H9 (cell line): Measurements from ENCODE around the gene RDH5. TPM values are rescaled to one million over a fixed set of nuclear protein-coding genes. Genes with fewer than 3 reads are reported as not detected.

Experiments
- DNase-seq: peaks from one replicate; pipeline ENCODE4 v3.0.0-alpha.2; 2017
- H2AFZ ChIP-seq: one replicate; pipeline ENCODE4 v1.6.1; 2013; ENCODE audit warnings: mild to moderate bottlenecking, low read length, control low read depth, moderate library complexity
- H2AK5ac ChIP-seq: 2 replicates; pipeline ENCODE4 v1.6.1; 2013; ENCODE audit warnings: low read length, control low read depth, mixed read lengths; ENCODE audit not compliant: insufficient read length
- H2BK120ac ChIP-seq: one replicate; pipeline ENCODE4 v1.6.1; 2013; ENCODE audit warnings: low read depth, mild to moderate bottlenecking, low read length, control low read depth, inconsistent platforms; ENCODE audit not compliant: poor library complexity, severe bottlenecking
- H2BK12ac ChIP-seq: 2 replicates; pipeline ENCODE4 v1.6.1; 2013; ENCODE audit warnings: low read length, control low read depth, mixed read lengths, low read depth; ENCODE audit not compliant: insufficient read length
- H2BK15ac ChIP-seq: 2 replicates; pipeline ENCODE4 v1.6.1; 2013; ENCODE audit warnings: low read depth, low read length, control low read depth
- H2BK20ac ChIP-seq: one replicate; pipeline ENCODE4 v1.6.1; 2013; ENCODE audit warnings: low read depth, mild to moderate bottlenecking, low read length, control low read depth, inconsistent platforms; ENCODE audit not compliant: poor library complexity, severe bottlenecking
- H2BK5ac ChIP-seq: 2 replicates; pipeline ENCODE4 v1.6.1; 2013; ENCODE audit warnings: low read length, control low read depth, mixed read lengths; ENCODE audit not compliant: insufficient read length
- H3K14ac ChIP-seq: 2 replicates; pipeline ENCODE4 v1.6.1; 2013; ENCODE audit warnings: low read length, control low read depth; ENCODE audit not compliant: insufficient read depth
- H3K18ac ChIP-seq: 2 replicates; pipeline ENCODE4 v1.6.1; 2013; ENCODE audit warnings: low read depth, mild to moderate bottlenecking, mixed read lengths, low read length, control low read depth; ENCODE audit not compliant: insufficient read length
- H3K23ac ChIP-seq: 2 replicates; pipeline ENCODE4 v1.6.1; 2013; ENCODE audit warnings: low read length, control low read depth, mixed read lengths, low read depth; ENCODE audit not compliant: insufficient read length
- H3K23me2 ChIP-seq: 2 replicates; pipeline ENCODE4 v1.6.1; 2013; ENCODE audit warnings: low read depth, mild to moderate bottlenecking, mixed read lengths, low read length, control low read depth; ENCODE audit not compliant: insufficient read length, poor library complexity, severe bottlenecking
- H3K27ac ChIP-seq: 2 replicates; pipeline ENCODE4 v1.5.1; 2013; ENCODE audit warnings: low read length, control low read depth, mixed read lengths, low read depth; ENCODE audit not compliant: insufficient read length
- H3K27me3 ChIP-seq: 2 replicates; pipeline ENCODE4 v1.6.1; 2013; ENCODE audit warnings: low read length, control low read depth, inconsistent platforms; ENCODE audit not compliant: insufficient read depth
- H3K4ac ChIP-seq: 2 replicates; pipeline ENCODE4 v1.6.1; 2013; ENCODE audit warnings: low read depth, mild to moderate bottlenecking, control low read depth, inconsistent platforms, low read length, moderate library complexity
- H3K4me1 ChIP-seq: 2 replicates; pipeline ENCODE4 v1.6.1; 2013; ENCODE audit warnings: low read length, control low read depth, inconsistent platforms; ENCODE audit not compliant: insufficient read depth
- H3K4me2 ChIP-seq: 2 replicates; pipeline ENCODE4 v1.6.1; 2013; ENCODE audit warnings: low read length, control low read depth, mixed read lengths; ENCODE audit not compliant: insufficient read length, insufficient read depth
- H3K56ac ChIP-seq: 2 replicates; pipeline ENCODE4 v1.6.1; 2013; ENCODE audit warnings: low read depth, mild to moderate bottlenecking, mixed read lengths, low read length, control low read depth; ENCODE audit not compliant: insufficient read length
- H3K79me1 ChIP-seq: 2 replicates; pipeline ENCODE4 v1.6.1; 2013; ENCODE audit warnings: low read depth, mild to moderate bottlenecking, moderate library complexity, low read length, control low read depth, inconsistent platforms; ENCODE audit not compliant: insufficient read depth, poor library complexity, severe bottlenecking
- H3K79me2 ChIP-seq: 2 replicates; pipeline ENCODE4 v1.6.1; 2013; ENCODE audit warnings: low read length, control low read depth, inconsistent platforms; ENCODE audit not compliant: insufficient read depth
- H3K9ac ChIP-seq: 2 replicates; pipeline ENCODE4 v1.6.1; 2013; ENCODE audit warnings: low read length, control low read depth, mixed read lengths; ENCODE audit not compliant: insufficient read length; ENCODE audit errors: extremely low read depth
- H3K9me3 ChIP-seq: one replicate; pipeline ENCODE4 v1.6.1; 2013; ENCODE audit warnings: low read depth, low read length, inconsistent platforms; ENCODE audit not compliant: control insufficient read depth
- H3T11ph ChIP-seq: one replicate; pipeline ENCODE4 v1.6.1; 2013; ENCODE audit warnings: mild to moderate bottlenecking, low read length, control low read depth, inconsistent platforms
- H4K20me1 ChIP-seq: one replicate; pipeline ENCODE4 v1.6.1; 2013; ENCODE audit not compliant: control insufficient read depth, insufficient read length, insufficient read depth
- H4K5ac ChIP-seq: 2 replicates; pipeline ENCODE4 v1.6.1; 2013; ENCODE audit warnings: low read depth, mild to moderate bottlenecking, mixed read lengths, low read length, control low read depth; ENCODE audit not compliant: insufficient read length
- H4K8ac ChIP-seq: replicated peaks from 2 replicates; pipeline ENCODE4 v1.6.1; 2013; ENCODE audit warnings: low read length, control low read depth, mixed read lengths, low read depth; ENCODE audit not compliant: insufficient read length
- H4K91ac ChIP-seq: 2 replicates; pipeline ENCODE4 v1.6.1; 2013; ENCODE audit warnings: low read depth, mild to moderate bottlenecking, moderate library complexity, mixed read lengths, low read length, control low read depth; ENCODE audit not compliant: insufficient read length
- H3K27ac Mint-ChIP-seq, 3 experiments: 2 replicates in 2 of 3; 3 replicates in 1 of 3; pipeline ENCODE4 v1.8.0; 2020 to 2021; ENCODE audit warnings: mixed read lengths in 3 of 3, mild to moderate bottlenecking in 1 of 3, moderate library complexity in 1 of 3
- H3K27me3 Mint-ChIP-seq: 2 replicates; pipeline ENCODE4 v1.8.0; 2021; ENCODE audit warnings: low read depth, mild to moderate bottlenecking, moderate library complexity, mixed read lengths
- H3K36me3 Mint-ChIP-seq, 3 experiments: 2 replicates in 2 of 3; 3 replicates in 1 of 3; pipeline ENCODE4 v1.8.0; 2020 to 2021; ENCODE audit warnings: low read depth in 3 of 3, mixed read lengths in 3 of 3; ENCODE audit not compliant: insufficient read depth in 1 of 3
- H3K4me1 Mint-ChIP-seq, 2 experiments: 2 replicates each; pipeline ENCODE4 v1.8.0; 2020; ENCODE audit warnings: mixed read lengths in 2 of 2
- H3K4me3 Mint-ChIP-seq, 2 experiments: 2 replicates in 1 of 2; 3 replicates in 1 of 2; pipeline ENCODE4 v1.8.0; 2020 to 2021; ENCODE audit warnings: mild to moderate bottlenecking in 2 of 2, mixed read lengths in 2 of 2, moderate library complexity in 1 of 2
- H3K9me3 Mint-ChIP-seq, 2 experiments: 2 replicates in 1 of 2; 3 replicates in 1 of 2; pipeline ENCODE4 v1.8.0; 2020; ENCODE audit warnings: mild to moderate bottlenecking in 2 of 2, mixed read lengths in 2 of 2, moderate library complexity in 1 of 2
- CTCF ChIP-seq: fragments of 200-600 bp; sonication (generic); conservative IDR thresholded peaks from 3 replicates; pipeline ENCODE4 v1.8.0; 2021; ENCODE audit warnings: antibody characterized with exemption, mild to moderate bottlenecking
- WGBS: extraction: QIAGEN DNeasy Blood & Tissue Kit; methylation state at CpG from one replicate; pipeline ENCODE4 v1.1.7; 2013; ENCODE audit warnings: missing lambda C conversion rate, low lambda C conversion rate, mixed read lengths; ENCODE audit not compliant: insufficient read length; ENCODE audit errors: extremely low coverage; 5-methylcytosine and 5-hydroxymethylcytosine counted together
- total RNA-seq: library from RNA; stranded (reverse); gene quantifications from 2 replicates; pipeline ENCODE4 v1.2.1, GENCODE V29; 2021

RDH5 gene
- total RNA-seq, 1 experiment from 2014 or later, result 6.6 TPM

GRCh38 chr12:55725556-55725955 is 5.4 kb downstream of the RDH5 start:
- Histone ChIP-seq H2BK20ac (no peak overlapping the region), H4K5ac (no peak overlapping the region), H4K8ac (no peak overlapping the region), H2AK5ac (no peak overlapping the region), H3K79me1 (peaks cover 7% of the 10 kb centered on the region), H2BK5ac (no peak overlapping the region), H3K79me2 (peaks cover 7% of the 10 kb centered on the region; the same call in 1 of the 2 replicates), H4K91ac (no peak overlapping the region), H3K27ac (no peak overlapping the region), H3K4me2 (no peak overlapping the region), H3K9ac (no peak overlapping the region), H3K18ac (no peak overlapping the region), H3K4me1 (peaks cover 3% of the 10 kb centered on the region; the same call in 1 of the 2 replicates), H4K20me1 (no peaks in the 10 kb centered on the region), H3K23me2 (peaks cover 14% of the 10 kb centered on the region), H2AFZ (no peak overlapping the region), H3K27me3 (no peaks in the 10 kb centered on the region), H3T11ph (no peak overlapping the region), H3K14ac (no peak overlapping the region), H2BK120ac (no peak overlapping the region), H2BK12ac (no peak overlapping the region), H3K23ac (no peak overlapping the region), H3K56ac (no peak overlapping the region), H3K4ac (no peak overlapping the region), H3K9me3 (no peaks in the 10 kb centered on the region), H2BK15ac (no peak overlapping the region)
- H3K27me3 Mint-ChIP-seq, result no peaks in the 10 kb centered on the region; the same call in 1 of the 2 replicates
- peaks cover 29 to 39% of the 10 kb centered on the region in 2 experiments for H3K4me1 Mint-ChIP-seq
- no CpG with 5 or more reads among the region's 3 CpGs for WGBS
- H3K36me3 Mint-ChIP-seq, result peaks cover 21 to 46% (median 46%) of the 10 kb centered on the region in 3 experiments; a peak in 6 of 7 replicates
- no peak for TF ChIP-seq CTCF
- no peaks in the 10 kb centered on the region; a peak in 1 of 5 replicates for H3K9me3 Mint-ChIP-seq
- DNase-seq, result no peak
- peak overlapping the region in 1 of 3 experiments; percentile 62; a peak in 1 of 7 replicates for H3K27ac Mint-ChIP-seq
- H3K4me3 Mint-ChIP-seq, result no peak overlapping the region
